CD4-positive, alpha-beta T cell treated with Interleukin-21 for 1 hour (primary cell): ENCODE data around the gene STXBP5.
"Not testable (repeated sequence)": the region's sequence is repeated elsewhere in the genome, so short reads cannot be mapped to it uniquely, and the experiment has no call there.

Source experiments
- DNase-seq: peaks from one replicate; pipeline ENCODE4 v3.0.0-alpha.2; 2020

The STXBP5 gene

GRCh38 chr6:147310521-147310920 is 106.3 kb downstream of the STXBP5 start:
- no peak for DNase-seq

- no peak for DNase-seq
These were observed 107.0 kb downstream of the STXBP5 start for GRCh38 chr6:147311218-147311617.

- no peak for DNase-seq
These were observed 117.0 kb downstream of the STXBP5 start for GRCh38 chr6:147321260-147321659.

GRCh38 chr6:147322299-147323162 is 118.3 kb downstream of the STXBP5 start:
- peak; percentile 42 for DNase-seq

- DNase-seq: no peak
These were observed 121.3 kb downstream of the STXBP5 start for GRCh38 chr6:147325557-147325956.

GRCh38 chr6:147331401-147331800 is 127.2 kb downstream of the STXBP5 start:
- no peak for DNase-seq

- no peak for DNase-seq
These were observed 133.7 kb downstream of the STXBP5 start for GRCh38 chr6:147337921-147338320.

- no peak for DNase-seq
These were observed 137.3 kb downstream of the STXBP5 start for GRCh38 chr6:147341486-147341885.

GRCh38 chr6:147345902-147346301 is 141.7 kb downstream of the STXBP5 start:
- DNase-seq: no peak

- no peak for DNase-seq
These were observed 143.1 kb downstream of the STXBP5 start for GRCh38 chr6:147347179-147347881.

- DNase-seq: no peak
These were observed 143.8 kb downstream of the STXBP5 start for GRCh38 chr6:147347882-147348575.

GRCh38 chr6:147361311-147361981 is 157.2 kb downstream of the STXBP5 start:
- DNase-seq: no peak

GRCh38 chr6:147366290-147366689 is 162.1 kb downstream of the STXBP5 start:
- DNase-seq: no peak

GRCh38 chr6:147371325-147371724 is 167.1 kb downstream of the STXBP5 start:
- DNase-seq: no peak

- no peak for DNase-seq
These were observed 168.6 kb downstream of the STXBP5 start for GRCh38 chr6:147372806-147373205.

GRCh38 chr6:147378819-147379218 is 174.6 kb downstream of the STXBP5 start:
- DNase-seq: no peak

- DNase-seq: not testable (repeated sequence)
These were observed 176.6 kb downstream of the STXBP5 start for GRCh38 chr6:147380841-147381240.

GRCh38 chr6:147381712-147382111 is 177.5 kb downstream of the STXBP5 start:
- DNase-seq: no peak

GRCh38 chr6:147382945-147383554 is 178.8 kb downstream of the STXBP5 start:
- no peak for DNase-seq

- no peak for DNase-seq
These were observed 179.8 kb downstream of the STXBP5 start for GRCh38 chr6:147384029-147384428.

GRCh38 chr6:147384737-147385710 is 180.8 kb downstream of the STXBP5 start:
- no peak for DNase-seq
